Heart left ventricle (tissue), 16 donors: ENCODE measurements around the gene WBP1L. TPM values are rescaled to one million over a fixed set of nuclear protein-coding genes. Genes with fewer than 3 reads are reported as not detected.

Source experiments
- ATAC-seq, 4 donors: fragments of 200-7000 bp; cut with Tn5 transposase; one replicate each; pipeline ENCODE4 v1.9.1; 2020 to 2022; ENCODE audit warnings: moderate library complexity in 4 of 4, mild to moderate bottlenecking in 3 of 4, moderate number of reproducible peaks in 1 of 4
- DNase-seq, 5 donors: peaks; one replicate each; pipeline ENCODE4 v3.0.0-alpha.2; 2020
- H3K27ac ChIP-seq, 12 donors: fragments of 200-600 bp; sonication (generic) in 4 of 12; one replicate each; pipeline versions ENCODE4 v1.5.0 to v1.8.0; 2016 to 2022; ENCODE audit warnings: mild to moderate bottlenecking in 2 of 12
- H3K27me3 ChIP-seq, 9 donors: fragments of 200-600 bp; sonication (generic) in 2 of 9; one replicate each; pipeline versions ENCODE4 v1.5.1 to v1.8.0; 2016 to 2022; ENCODE audit warnings: mild to moderate bottlenecking in 3 of 9
- H3K36me3 ChIP-seq, 9 donors: fragments of 200-600 bp; sonication (generic) in 2 of 9; one replicate each; pipeline versions ENCODE4 v1.5.0 to v1.8.0; 2018 to 2022; ENCODE audit warnings: mild to moderate bottlenecking in 2 of 9
- H3K4me1 ChIP-seq, 12 donors: fragments of 200-600 bp; sonication (generic) in 4 of 12; one replicate each; pipeline versions ENCODE4 v1.5.0 to v1.8.0; 2016 to 2022; ENCODE audit warnings: mild to moderate bottlenecking in 3 of 12
- H3K4me3 ChIP-seq, 12 donors: fragments of 200-600 bp; sonication (generic) in 4 of 12; one replicate each; pipeline versions ENCODE4 v1.5.0 to v1.8.0; 2017 to 2022; ENCODE audit warnings: mild to moderate bottlenecking in 9 of 12, moderate library complexity in 4 of 12
- H3K9me3 ChIP-seq, 12 donors: fragments of 200-600 bp; sonication (generic) in 4 of 12; one replicate each; pipeline versions ENCODE4 v1.5.0 to v1.8.0; 2016 to 2022; ENCODE audit warnings: mild to moderate bottlenecking in 1 of 12
- CTCF ChIP-seq, 12 donors: fragments of 200-600 bp; sonication (generic) in 4 of 12; IDR thresholded peaks; one replicate each; pipeline versions ENCODE4 v1.5.0 to v1.8.0; 2018 to 2022; ENCODE audit warnings: antibody characterized with exemption in 12 of 12, mild to moderate bottlenecking in 5 of 12
- POLR2A ChIP-seq, 2 donors: fragments of 450-650 bp; IDR thresholded peaks; one replicate each; pipeline ENCODE4 v1.6.1; 2017; ENCODE audit warnings: antibody characterized with exemption in 2 of 2, mild to moderate bottlenecking in 2 of 2, moderate library complexity in 2 of 2
- WGBS, 4 donors: extraction: QIAGEN DNeasy Blood & Tissue Kit in 2 of 4; methylation state at CpG; one replicate each; pipeline versions ENCODE4 v1.1.5 to v1.1.7; 2013 to 2018; 5-methylcytosine and 5-hydroxymethylcytosine counted together
- intact Hi-C, 10 donors: fragments of 100-400 bp; cut with DNase I; formaldehyde crosslinking; loops; one replicate each; pipeline versions ENCODE4 v1.11.1 to v1.14.2; 2022
- polyA plus RNA-seq, 2 donors: library from polyadenylated mRNA; stranded (reverse); fragments of 200-250 nt; gene quantifications; one replicate each; pipeline ENCODE4 v1.2.3, GENCODE V29; 2013
- total RNA-seq, 9 donors: library from RNA; depleted of rRNA in 2 of 9; stranded (reverse); fragments of >200 nt in 2 of 9; fragmentation: NEBNext Ultra II Directional in 3 of 9; extraction: Animal tissue kit (Norgen Biotek cat#: 25700) in 3 of 9; gene quantifications; one replicate each; pipeline versions ENCODE4 v1.1.0 to v1.2.4, GENCODE V29; 2016 to 2023
- donor health status: ischemic (EF 13 %, LVEDD 7.1; RV severe dilation, severe dysfunction).
- donor health status: healthy with polysubstance abuse.
- donor health status: DM: no; HTN: yes; CAD: no.
- donor health status: DM: no; HTN: no; CAD: no.
- donor health status: ischemic (EF 25% LVEDD 6.9; RV normal size, moderate dysfunction).
- donor health status: ischemic (EF 25% LVEDD 5.7; RV mildly dilated, moderate dysfunction).
- donor health status: healthy.
- donor health status: DM: yes; HTN: yes; CAD: no.
- donor health status: ischemic (EF 35%, LVEDD 5.7; RV mildly dilated, moderate dysfunction).
- donor health status: nonischemic (EF 11% LVEDD 7.7; RV severe dilation, severe dysfunction).
- donor health status: DM: yes; HTN: yes; CAD: no.
- donor health status: PGD.
- donor health status: ischemic (EF 29% LVEDD 5.4; RV normal size, mild dysfunction).
- donor health status: nonischemic (EF 23%, LVEDD 6.1; RV moderate dilation, normal function).

The WBP1L gene
- total and polyA plus RNA-seq, 11 donors, result 10.7 to 75.1 (median 27.6) TPM

DNA sequence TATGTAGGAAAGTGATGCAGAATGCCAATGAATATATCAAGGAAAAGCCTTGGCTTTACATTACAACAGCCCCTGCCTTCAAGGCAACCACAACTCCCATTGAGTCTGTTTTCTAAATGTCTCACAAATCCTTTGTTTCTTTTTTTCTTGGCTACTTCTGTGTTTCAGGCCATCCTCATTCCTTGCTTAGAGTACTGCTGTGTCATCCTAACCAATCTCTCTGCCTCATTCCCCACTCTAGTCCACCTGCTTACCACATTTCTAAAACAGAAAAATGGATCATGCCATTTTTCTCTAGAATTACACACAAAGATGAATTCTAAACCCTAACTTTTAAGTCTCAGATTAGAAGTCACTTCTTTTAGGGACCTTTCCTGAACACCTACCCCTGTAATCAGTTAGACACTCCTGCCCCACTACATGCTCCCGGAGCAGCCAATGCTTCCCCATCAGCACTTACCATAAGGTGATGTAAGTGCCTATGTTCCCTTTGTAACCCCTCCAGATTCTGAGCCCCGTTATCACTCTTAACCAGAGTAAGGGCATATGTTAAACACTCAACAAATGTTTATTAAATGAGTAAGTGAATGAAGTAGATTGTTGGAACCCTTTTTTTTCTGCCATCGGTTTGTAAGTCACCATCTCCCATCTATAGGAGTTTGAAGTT is 113.1 kb downstream of the WBP1L start:
- Histone ChIP-seq H3K27me3 (no peaks in the 10 kb centered on the region), H3K4me1 (peaks cover 0 to 44% (median 22%) of the 10 kb centered on the region in 12 donors), H3K4me3 (no peak overlapping the region), H3K27ac (peak overlapping the region in 1 of 12 donors; percentile 20), H3K9me3 (no peaks in the 10 kb centered on the region), H3K36me3 (peaks cover 0 to 19% (median 16%) of the 10 kb centered on the region in 9 donors)
- DNase-seq (no peak), ATAC-seq (no peak)
- TF ChIP-seq CTCF (IDR thresholded peaks at IDR 0.05) (no peak), POLR2A (IDR thresholded peaks at IDR 0.05) (no peak)
- intact Hi-C loops, result no loop called here
- 73 to 76% (median 75%) methylated on average over 3 of the region's 3 CpGs for WGBS, 4 donors

DNA sequence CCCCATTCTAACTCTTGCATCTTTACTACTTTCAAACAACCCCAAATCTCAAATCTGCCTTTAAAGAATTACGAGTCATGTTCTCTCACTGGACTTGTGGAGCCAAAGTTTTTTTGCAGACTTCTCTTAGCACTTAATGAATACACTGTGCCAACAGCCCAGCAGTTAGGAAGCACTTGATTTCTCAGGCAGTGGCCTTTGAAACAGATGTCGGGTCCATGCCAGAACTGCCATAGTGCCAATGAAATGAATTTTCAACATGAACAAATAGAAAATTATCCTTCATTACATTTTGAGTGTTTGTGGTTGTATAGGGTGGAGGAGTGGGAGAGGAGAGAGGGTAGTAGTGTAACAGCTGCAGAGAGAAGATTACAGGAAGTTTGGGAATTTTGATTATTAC is 116.2 kb downstream of the WBP1L start:
- Histone ChIP-seq H3K4me3 (no peak overlapping the region), H3K36me3 (peaks cover 0 to 48% (median 43%) of the 10 kb centered on the region in 9 donors), H3K27ac (peak overlapping the region in 3 of 12 donors; percentile 6 to 55 (median 15)), H3K4me1 (peaks cover 0 to 35% (median 15%) of the 10 kb centered on the region in 12 donors), H3K27me3 (no peaks in the 10 kb centered on the region), H3K9me3 (no peaks in the 10 kb centered on the region)
- ATAC-seq, result peak in 3 of 4 donors; percentile 41 to 54 (median 50)
- DNase-seq, result no peak
- TF ChIP-seq CTCF (IDR thresholded peaks at IDR 0.05) (no peak), POLR2A (IDR thresholded peaks at IDR 0.05) (no peak)
- WGBS, 4 donors, result 43 to 50% (median 47%) methylated on average over 2 of the region's 2 CpGs
- intact Hi-C loops, result no loop called here

DNA sequence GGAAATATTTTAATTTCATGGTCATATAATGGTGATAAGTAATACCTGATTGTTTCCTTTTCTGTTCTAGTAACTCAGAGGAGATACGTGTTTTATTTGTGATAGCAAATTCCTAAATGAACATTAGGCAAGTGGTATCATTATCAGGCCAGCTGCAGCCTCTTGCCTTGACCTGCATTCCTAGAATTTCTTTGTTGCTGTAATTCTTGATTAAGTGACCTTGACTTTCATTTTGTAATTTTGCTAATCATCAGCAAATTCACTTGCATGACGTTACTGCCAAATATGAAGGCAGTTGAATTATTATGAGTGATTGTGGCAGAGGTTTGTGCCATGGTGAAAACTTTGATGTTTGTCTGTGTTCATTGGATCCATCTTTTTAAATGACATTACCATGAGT is 119.9 kb downstream of the WBP1L start:
- intact Hi-C loops, result no loop called here
- H3K9me3 ChIP-seq, result no peaks in the 10 kb centered on the region
- no peak for DNase-seq
- TF ChIP-seq POLR2A (IDR thresholded peaks at IDR 0.05), result no peak
- no peak for TF ChIP-seq CTCF (IDR thresholded peaks at IDR 0.05)
- peaks cover 0 to 14% (median 0%) of the 10 kb centered on the region in 12 donors for H3K4me1 ChIP-seq
- peaks cover 0 to 59% (median 46%) of the 10 kb centered on the region in 9 donors for H3K36me3 ChIP-seq
- H3K27ac ChIP-seq, result peak overlapping the region in 1 of 12 donors; percentile 21
- ATAC-seq, result no peak
- WGBS, 4 donors, result 35 to 45% (median 41%) methylated on average over 2 of the region's 2 CpGs
- no peak overlapping the region for H3K4me3 ChIP-seq
- H3K27me3 ChIP-seq, result no peaks in the 10 kb centered on the region

DNA sequence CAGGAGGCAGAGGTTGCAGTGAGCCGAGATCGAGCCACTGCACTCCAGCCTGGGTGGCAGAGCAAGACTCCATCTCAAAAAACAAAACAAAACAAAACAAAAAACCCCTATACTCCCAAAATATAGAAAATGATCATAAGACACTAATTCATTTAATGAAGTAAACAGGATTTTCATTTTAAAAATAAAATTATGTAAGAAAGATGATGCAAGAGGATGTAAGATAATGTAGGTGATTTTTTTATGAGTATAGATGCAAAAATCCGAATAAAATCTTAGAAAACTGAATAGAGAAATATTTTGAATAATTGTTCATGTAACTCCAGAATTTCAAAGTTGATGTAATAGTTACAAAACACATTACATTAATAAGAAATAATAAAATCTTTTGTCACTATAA is 121.9 kb downstream of the WBP1L start:
- no peaks in the 10 kb centered on the region for H3K9me3 ChIP-seq
- ATAC-seq, result no peak
- intact Hi-C loops, result loop anchor here in 1 of 10 donors (5.0 kb wide), 1 partner anchor 37 kb away; no protein-coding TSS in a partner anchor
- no peak overlapping the region for H3K4me3 ChIP-seq
- no peak for TF ChIP-seq CTCF (IDR thresholded peaks at IDR 0.05)
- peaks cover 0 to 21% (median 8%) of the 10 kb centered on the region in 12 donors for H3K4me1 ChIP-seq
- no peak overlapping the region for H3K27ac ChIP-seq
- H3K27me3 ChIP-seq, result peaks cover 0 to 10% (median 0%) of the 10 kb centered on the region in 9 donors
- 92 to 97% (median 96%) methylated on average over 3 of the region's 3 CpGs for whole genome bisulfite sequencing, 4 donors
- H3K36me3 ChIP-seq, result peaks cover 0 to 52% (median 41%) of the 10 kb centered on the region in 9 donors
- DNase-seq, result no peak

Other genes with a start within 250 kb of the WBP1L start
- 100 to 1,000 TPM; 103 to 175 (median 119) TPM for gene ACTR1A, start 241.2 kb upstream of the WBP1L start, total RNA-seq
- 100 to 1,000 TPM; 100 to 156 TPM for gene ACTR1A, start 241.2 kb upstream of the WBP1L start, polyA plus RNA-seq
- gene SUFU, start 240.0 kb upstream of the WBP1L start, total RNA-seq, result 10 to 100 TPM in 1 of 9 donors, 1 to 10 TPM in 8; 5.8 to 12.7 (median 7.7) TPM
- gene SUFU, start 240.0 kb upstream of the WBP1L start, polyA plus RNA-seq, result 1 to 10 TPM; 3.7 to 5.3 TPM
- 100 to 1,000 TPM in 6 of 9 donors, 10 to 100 TPM in 3; 91.5 to 225 (median 107) TPM for gene TRIM8, start 99.5 kb upstream of the WBP1L start, total RNA-seq
- 10 to 100 TPM; 38.9 to 94.6 TPM for gene TRIM8, start 99.5 kb upstream of the WBP1L start, polyA plus RNA-seq
- 10 to 100 TPM in 7 of 9 donors, 1 to 10 TPM in 2; 5.8 to 17.0 (median 12.6) TPM for gene ARL3, start 29.6 kb upstream of the WBP1L start, total RNA-seq
- 10 to 100 TPM in 1 of 2 donors, 1 to 10 TPM in 1; 9.0 to 19.3 TPM for gene ARL3, start 29.6 kb upstream of the WBP1L start, polyA plus RNA-seq
- 1 to 10 TPM in 7 of 9 donors, under 1 TPM in 2; 0.50 to 7.2 (median 2.4) TPM for gene SFXN2, start 29.3 kb upstream of the WBP1L start, total RNA-seq
- 1 to 10 TPM; 1.8 to 5.9 TPM for gene SFXN2, start 29.3 kb upstream of the WBP1L start, polyA plus RNA-seq
- under 1 TPM in 1 of 9 donors, not detected in 8; 0.25 TPM for gene CYP17A1, start 93.5 kb downstream of the WBP1L start, total RNA-seq
- gene CYP17A1, start 93.5 kb downstream of the WBP1L start, polyA plus RNA-seq, result not detected
- gene BORCS7, start 110.3 kb downstream of the WBP1L start, total RNA-seq, result 10 to 100 TPM; 11.5 to 29.3 (median 16.9) TPM
- gene BORCS7, start 110.3 kb downstream of the WBP1L start, polyA plus RNA-seq, result 10 to 100 TPM; 15.4 to 32.9 TPM
- 10 to 100 TPM in 7 of 9 donors, 1 to 10 TPM in 2; 8.6 to 29.0 (median 15.8) TPM for gene AS3MT, start 125.5 kb downstream of the WBP1L start, total RNA-seq
- 10 to 100 TPM in 1 of 2 donors, 1 to 10 TPM in 1; 5.2 to 42.2 TPM for gene AS3MT, start 125.5 kb downstream of the WBP1L start, polyA plus RNA-seq
- 1 to 10 TPM; 2.9 to 6.3 (median 4.1) TPM for gene CNNM2, start 174.3 kb downstream of the WBP1L start, total RNA-seq
- 1 to 10 TPM; 1.3 to 2.8 TPM for gene CNNM2, start 174.3 kb downstream of the WBP1L start, polyA plus RNA-seq